ENCODE results near the gene ERC2. TPM values are rescaled to one million over a fixed set of nuclear protein-coding genes. Genes with fewer than 3 reads are reported as not detected.

Gene ERC2
- total RNA-seq, 4 donors from 2014 or later, result 0.81 to 2.9 (median 1.6) TPM

DNA sequence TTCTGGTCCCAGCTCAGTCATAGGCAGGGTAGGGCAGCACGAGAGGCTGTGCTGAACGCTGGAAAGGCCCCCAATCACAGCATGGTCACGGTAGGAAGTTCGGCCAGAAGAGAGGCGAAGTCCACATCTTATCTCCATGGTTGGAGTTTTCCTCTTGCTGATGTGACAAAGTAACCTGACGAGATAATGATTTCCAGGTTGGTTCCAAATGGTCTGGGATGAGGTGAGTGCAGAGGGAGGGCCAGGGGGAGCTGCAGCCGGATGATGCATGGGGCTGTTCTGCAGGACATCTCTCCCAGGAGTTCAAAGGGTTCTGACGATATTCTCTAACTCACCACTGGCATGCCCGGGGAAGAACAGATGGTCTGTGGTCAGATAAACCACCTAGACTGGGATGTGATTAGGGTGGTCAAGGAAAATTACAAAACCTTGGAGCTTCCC, 898.0 kb downstream of the ERC2 start:
- no peak overlapping the region for H3K27ac ChIP-seq
- peaks cover 0 to 32% (median 4%) of the 10 kb centered on the region in 3 donors for H3K4me1 ChIP-seq
- H3K36me3 ChIP-seq, result no peaks in the 10 kb centered on the region
- TF ChIP-seq EP300 (IDR thresholded peaks at IDR 0.05), result no peak
- 71% methylated on average over 2 of the region's 9 CpGs; no CpG with 5 or more reads in 1 of the 2 donors for WGBS, 2 donors (ENCODE audit: low coverage in 1 of 2)
- no peak for ATAC-seq
- no peak overlapping the region for H3K4me3 ChIP-seq
- no peaks in the 10 kb centered on the region for H3K27me3 ChIP-seq
- no peaks in the 10 kb centered on the region for H3K9me3 ChIP-seq

DNA sequence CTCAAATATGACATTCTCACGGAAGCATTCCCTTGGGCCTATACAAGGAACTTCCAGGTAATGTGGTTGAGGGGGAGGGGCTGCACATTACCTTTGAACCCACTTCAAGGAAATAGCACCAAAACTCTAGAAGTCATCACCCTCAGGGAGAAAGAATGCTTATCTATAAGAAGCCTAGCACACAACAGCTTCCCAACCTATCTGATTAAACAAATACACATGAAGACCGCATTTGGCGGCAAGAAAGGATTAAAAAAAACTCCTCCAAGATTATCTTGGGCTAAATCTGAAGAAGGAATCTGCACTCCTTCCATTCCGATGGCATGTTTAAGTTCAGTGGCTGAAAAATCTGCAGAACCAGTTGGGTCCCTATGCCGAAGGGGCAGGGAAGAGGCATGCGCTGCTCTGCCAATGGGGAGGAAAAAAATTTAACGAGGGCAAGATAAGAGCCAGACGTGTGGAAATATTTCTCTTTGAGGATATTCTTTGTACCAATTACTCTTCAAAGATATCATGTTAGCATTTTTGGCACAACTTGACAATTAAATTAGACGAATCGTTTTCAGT, 899.2 kb downstream of the ERC2 start:
- ATAC-seq, result no peak
- H3K27me3 ChIP-seq, result no peaks in the 10 kb centered on the region
- 64 to 66% methylated on average over 7 of the region's 10 CpGs for WGBS, 2 donors (ENCODE audit: low coverage in 1 of 2)
- H3K9me3 ChIP-seq, result no peaks in the 10 kb centered on the region
- TF ChIP-seq POLR2AphosphoS5 (IDR thresholded peaks at IDR 0.05) (no peak), POLR2A (IDR thresholded peaks at IDR 0.05) (no peak), CTCF (IDR thresholded peaks at IDR 0.05) (no peak), EP300 (IDR thresholded peaks at IDR 0.05) (no peak)
- no peak overlapping the region for H3K27ac ChIP-seq
- H3K36me3 ChIP-seq, result no peaks in the 10 kb centered on the region
- peaks cover 0 to 42% (median 4%) of the 10 kb centered on the region in 3 donors for H3K4me1 ChIP-seq
- H3K4me3 ChIP-seq, result no peak overlapping the region

GRCh38 chr3:55567615-55568014, 900.7 kb downstream of the ERC2 start:
- Histone ChIP-seq H3K9me3 (no peaks in the 10 kb centered on the region), H3K27ac (no peak overlapping the region), H3K4me1 (peaks cover 0 to 47% (median 4%) of the 10 kb centered on the region in 3 donors), H3K27me3 (no peaks in the 10 kb centered on the region), H3K4me3 (no peak overlapping the region), H3K36me3 (no peaks in the 10 kb centered on the region)
- 75 to 79% methylated on average over 3 of the region's 3 CpGs for WGBS, 2 donors (ENCODE audit: low coverage in 1 of 2)
- TF ChIP-seq EP300 (IDR thresholded peaks at IDR 0.05), result no peak
- no peak for TF ChIP-seq CTCF (IDR thresholded peaks at IDR 0.05)
- no peak for TF ChIP-seq POLR2A (IDR thresholded peaks at IDR 0.05)
- TF ChIP-seq POLR2AphosphoS5 (IDR thresholded peaks at IDR 0.05), result no peak
- no peak for ATAC-seq

GRCh38 chr3:55567121-55567520, 901.1 kb downstream of the ERC2 start:
- ATAC-seq, result no peak
- 80 to 100% methylated on average over 1 of the region's 1 CpG for WGBS, 2 donors (ENCODE audit: low coverage in 1 of 2)
- Histone ChIP-seq H3K27ac (no peak overlapping the region), H3K36me3 (no peaks in the 10 kb centered on the region), H3K4me1 (peaks cover 0 to 42% (median under 1%) of the 10 kb centered on the region in 3 donors), H3K4me3 (no peak overlapping the region), H3K27me3 (no peaks in the 10 kb centered on the region), H3K9me3 (no peaks in the 10 kb centered on the region)
- no peak for TF ChIP-seq CTCF (IDR thresholded peaks at IDR 0.05)
- no peak for TF ChIP-seq POLR2A (IDR thresholded peaks at IDR 0.05)
- no peak for TF ChIP-seq EP300 (IDR thresholded peaks at IDR 0.05)
- no peak for TF ChIP-seq POLR2AphosphoS5 (IDR thresholded peaks at IDR 0.05)

DNA sequence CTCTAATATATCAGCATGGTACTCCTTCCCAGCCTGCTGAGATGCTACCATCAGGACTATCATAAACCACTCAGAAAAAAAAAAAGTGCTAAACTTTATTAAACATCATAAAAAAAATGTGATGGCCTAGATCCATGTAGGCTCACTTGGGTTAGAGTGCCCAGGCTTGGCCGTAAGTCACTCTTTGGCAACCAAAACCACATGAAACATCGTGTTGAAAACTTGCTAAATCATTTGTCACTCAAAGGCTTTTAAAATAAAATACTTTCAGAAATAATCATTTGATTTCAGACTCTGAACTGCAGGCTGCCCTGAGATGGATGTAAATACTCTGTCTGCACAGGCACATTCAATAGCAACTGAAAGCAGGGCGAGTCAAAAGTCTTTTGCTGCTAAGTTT, 902.7 kb downstream of the ERC2 start:
- Histone ChIP-seq H3K36me3 (no peaks in the 10 kb centered on the region), H3K9me3 (no peaks in the 10 kb centered on the region), H3K4me1 (peaks cover 0 to 27% (median 0%) of the 10 kb centered on the region in 3 donors), H3K4me3 (no peak overlapping the region), H3K27me3 (no peaks in the 10 kb centered on the region), H3K27ac (peak overlapping the region in 1 of 4 donors; percentile 18)
- TF ChIP-seq CTCF (IDR thresholded peaks at IDR 0.05) (no peak), EP300 (IDR thresholded peaks at IDR 0.05) (no peak), POLR2AphosphoS5 (IDR thresholded peaks at IDR 0.05) (no peak), POLR2A (IDR thresholded peaks at IDR 0.05) (no peak)
- WGBS, 2 donors (ENCODE audit: low coverage in 1 of 2), result 38 to 52% methylated on average over 3 of the region's 3 CpGs
- ATAC-seq, result no peak
